HFF-Myc (cell line): ENCODE data around the gene GNG10.

ENCODE experiments used
- DNase-seq: peaks from one replicate; pipeline ENCODE4 v3.0.0-alpha.2; 2011; ENCODE audit warnings: low read depth; ENCODE audit errors: extremely low read depth
- H3K4me3 ChIP-seq: replicated peaks from 2 replicates; pipeline ENCODE4 v1.5.1; 2011; ENCODE audit warnings: low read depth, mild to moderate bottlenecking, control low read depth, low read length
- TF ChIP-seq, protein P1 (sequence below): IDR thresholded peaks from 2 replicates; pipeline ENCODE4 v1.5.1; 2012; ENCODE audit warnings: mild to moderate bottlenecking, low read depth, low read length, control low read depth; ENCODE audit errors: missing control alignments

The GNG10 gene

DNA sequence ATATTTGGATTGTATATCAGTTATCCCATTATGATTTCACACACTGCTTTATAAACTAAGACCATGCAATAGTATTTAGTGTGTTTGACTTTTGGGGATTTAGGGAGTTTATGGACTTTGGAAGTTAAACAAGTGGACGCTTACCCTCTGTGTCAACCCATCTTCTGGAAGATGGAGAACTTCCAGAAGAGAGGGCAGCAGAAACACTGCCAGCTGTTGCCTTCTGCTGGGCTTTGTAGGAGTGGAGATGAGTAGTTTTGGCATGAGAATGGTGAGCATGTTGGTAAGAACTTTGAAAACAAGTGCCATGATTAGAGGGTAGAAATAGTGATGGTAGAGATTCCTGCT, 28.0 kb upstream of the GNG10 start:
- no peak for DNase-seq
- TF ChIP-seq, protein P1, sequence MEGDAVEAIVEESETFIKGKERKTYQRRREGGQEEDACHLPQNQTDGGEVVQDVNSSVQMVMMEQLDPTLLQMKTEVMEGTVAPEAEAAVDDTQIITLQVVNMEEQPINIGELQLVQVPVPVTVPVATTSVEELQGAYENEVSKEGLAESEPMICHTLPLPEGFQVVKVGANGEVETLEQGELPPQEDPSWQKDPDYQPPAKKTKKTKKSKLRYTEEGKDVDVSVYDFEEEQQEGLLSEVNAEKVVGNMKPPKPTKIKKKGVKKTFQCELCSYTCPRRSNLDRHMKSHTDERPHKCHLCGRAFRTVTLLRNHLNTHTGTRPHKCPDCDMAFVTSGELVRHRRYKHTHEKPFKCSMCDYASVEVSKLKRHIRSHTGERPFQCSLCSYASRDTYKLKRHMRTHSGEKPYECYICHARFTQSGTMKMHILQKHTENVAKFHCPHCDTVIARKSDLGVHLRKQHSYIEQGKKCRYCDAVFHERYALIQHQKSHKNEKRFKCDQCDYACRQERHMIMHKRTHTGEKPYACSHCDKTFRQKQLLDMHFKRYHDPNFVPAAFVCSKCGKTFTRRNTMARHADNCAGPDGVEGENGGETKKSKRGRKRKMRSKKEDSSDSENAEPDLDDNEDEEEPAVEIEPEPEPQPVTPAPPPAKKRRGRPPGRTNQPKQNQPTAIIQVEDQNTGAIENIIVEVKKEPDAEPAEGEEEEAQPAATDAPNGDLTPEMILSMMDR: no peak
- H3K4me3 ChIP-seq: peak overlapping the region; percentile 98

DNA sequence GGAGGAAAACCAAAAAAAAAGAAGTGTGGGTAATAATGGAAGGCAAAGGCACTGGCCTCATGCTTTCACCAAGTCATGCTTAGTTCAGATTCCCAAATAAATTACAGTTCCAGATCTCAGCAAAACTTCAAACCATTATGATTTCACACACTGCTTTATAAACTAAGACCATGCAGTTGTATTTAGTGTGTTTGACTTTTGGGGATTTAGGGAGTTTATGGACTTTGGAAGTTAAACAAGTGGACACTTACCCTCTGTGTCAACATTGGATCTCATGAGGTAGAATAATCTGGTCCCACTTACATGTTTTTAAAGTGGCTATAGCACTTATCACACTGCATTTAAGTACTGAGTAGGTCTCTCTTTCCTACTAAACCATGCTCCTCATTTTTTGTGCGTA, 26.5 kb upstream of the GNG10 start:
- H3K4me3 ChIP-seq: no peak overlapping the region
- TF ChIP-seq, protein P1: no peak
- no peak for DNase-seq

DNA sequence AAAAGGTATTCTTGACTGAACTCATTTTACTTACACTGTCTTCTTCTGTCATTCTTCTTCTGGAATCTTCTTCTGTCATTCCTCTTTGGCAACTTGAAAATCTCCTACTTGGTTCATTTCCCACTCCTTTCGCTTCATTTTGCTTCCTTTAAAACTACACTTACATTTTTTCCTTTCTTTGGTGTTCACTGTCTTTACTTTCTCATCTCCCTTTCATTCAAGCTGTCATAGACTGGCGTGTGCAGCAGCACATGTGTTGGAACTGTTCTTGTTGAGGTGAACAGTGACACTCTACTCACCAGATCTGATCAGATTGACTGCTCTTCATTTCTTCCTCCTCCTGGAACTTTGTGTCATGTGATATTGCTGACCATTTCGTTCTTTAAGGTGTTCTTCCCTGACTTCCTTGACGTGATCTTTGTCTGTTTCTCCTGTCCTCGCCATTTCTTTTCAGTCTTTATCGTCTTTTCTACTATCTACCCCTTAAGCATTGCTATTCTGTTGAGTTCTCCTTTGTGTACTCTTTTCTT, 23.9 kb upstream of the GNG10 start:
- TF ChIP-seq, protein P1: no peak
- H3K4me3 ChIP-seq: no peak overlapping the region
- DNase-seq: no peak

DNA sequence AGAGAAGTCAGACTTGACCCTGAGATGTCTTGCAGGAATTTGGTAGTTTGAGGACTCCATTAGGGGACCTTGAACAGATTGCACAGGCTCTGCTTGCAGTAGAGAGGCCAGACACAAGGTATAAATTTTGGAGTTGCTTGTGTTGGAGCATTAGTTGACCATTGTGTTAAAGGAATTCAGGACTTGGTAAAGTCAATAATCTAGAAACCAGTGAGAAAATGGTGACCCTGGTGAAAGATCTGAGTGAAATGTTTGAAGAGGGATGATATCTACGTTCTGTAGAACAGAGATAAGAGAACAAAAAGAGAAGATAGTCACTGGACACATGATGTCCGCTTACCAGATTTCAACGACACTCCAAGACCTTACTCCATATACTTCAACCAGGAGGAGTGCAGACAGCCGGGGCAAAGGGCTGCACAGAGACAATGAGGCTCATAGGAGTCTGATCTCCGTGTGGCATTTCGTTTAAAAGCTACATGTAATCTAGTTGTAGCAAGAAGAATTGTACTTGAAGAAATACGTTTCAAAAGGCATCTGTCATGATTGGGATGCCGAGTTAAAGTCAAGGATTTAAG, 17.1 kb upstream of the GNG10 start:
- no peak overlapping the region for H3K4me3 ChIP-seq
- DNase-seq: no peak
- TF ChIP-seq, protein P1: no peak

DNA sequence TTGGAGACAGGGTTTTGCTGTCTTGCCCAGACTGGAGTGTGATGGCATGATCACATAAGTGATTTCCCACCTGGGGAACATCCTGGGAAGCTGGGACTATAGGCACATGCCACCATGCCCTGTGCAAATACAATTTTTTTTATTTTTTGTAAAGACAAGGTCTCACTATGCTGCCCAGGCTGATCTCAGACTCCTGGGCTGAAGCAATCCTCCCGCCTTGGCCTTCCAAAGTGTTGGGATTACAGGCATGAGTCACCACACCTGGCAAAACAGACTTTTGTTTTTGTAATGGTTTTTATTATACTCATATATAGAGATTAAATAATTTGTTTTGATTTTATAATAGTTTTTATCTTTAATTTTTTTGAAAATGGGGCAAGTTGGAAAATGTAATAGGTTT, 15.6 kb upstream of the GNG10 start:
- TF ChIP-seq, protein P1: no peak
- H3K4me3 ChIP-seq: no peak overlapping the region

DNA sequence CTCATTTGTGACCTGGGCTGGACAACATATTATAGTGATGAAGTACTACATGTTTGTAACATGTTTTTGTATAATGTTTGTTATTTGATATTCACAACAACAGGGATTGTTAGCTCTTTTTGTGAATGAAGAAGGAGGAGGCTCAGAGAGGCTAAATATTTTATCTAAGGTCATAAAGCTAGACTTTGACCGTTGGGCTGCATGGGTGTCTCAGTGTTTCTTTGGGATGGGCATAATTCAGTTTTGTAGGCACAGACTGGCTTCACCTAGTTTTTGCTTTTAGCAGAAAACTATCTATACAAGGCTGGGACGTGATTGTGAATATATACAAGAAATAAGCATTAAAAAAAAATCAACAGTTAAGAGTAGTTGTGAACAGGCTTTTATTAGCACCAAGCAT, 15.0 kb upstream of the GNG10 start:
- DNase-seq: no peak
- TF ChIP-seq, protein P1: no peak
- H3K4me3 ChIP-seq: no peak overlapping the region

More for the DNA sequence above, 15.6 kb upstream of the GNG10 start:
- DNase-seq: no peak

DNA sequence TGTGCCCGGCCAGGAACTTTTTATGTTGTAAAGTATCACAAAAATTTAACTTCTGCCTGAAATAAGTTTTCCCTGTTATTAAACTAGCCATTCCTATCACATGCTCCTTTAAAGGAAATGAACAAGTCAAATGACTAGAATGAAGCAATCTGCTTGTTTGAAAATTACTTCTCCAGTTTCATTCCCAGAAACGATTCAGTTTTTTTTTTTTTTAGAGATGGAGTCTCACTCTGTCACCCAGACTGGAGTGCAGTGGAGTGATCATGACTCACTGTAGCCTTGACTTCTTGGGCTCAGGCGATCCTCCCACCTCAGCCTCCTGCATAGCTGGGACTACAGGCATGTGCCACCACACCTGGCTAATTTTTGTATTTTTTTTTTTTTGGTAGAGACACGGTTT, 13.3 kb upstream of the GNG10 start:
- TF ChIP-seq, protein P1: no peak
- no peak overlapping the region for H3K4me3 ChIP-seq
- no peak for DNase-seq
